ENCODE data around the gene CNTNAP2. TPM values are rescaled to one million over a fixed set of nuclear protein-coding genes. Genes with fewer than 3 reads are reported as not detected.

Gene CNTNAP2
- total RNA-seq, 2 experiments from 2014 or later = 0.28 TPM; not detected in 1

DNA sequence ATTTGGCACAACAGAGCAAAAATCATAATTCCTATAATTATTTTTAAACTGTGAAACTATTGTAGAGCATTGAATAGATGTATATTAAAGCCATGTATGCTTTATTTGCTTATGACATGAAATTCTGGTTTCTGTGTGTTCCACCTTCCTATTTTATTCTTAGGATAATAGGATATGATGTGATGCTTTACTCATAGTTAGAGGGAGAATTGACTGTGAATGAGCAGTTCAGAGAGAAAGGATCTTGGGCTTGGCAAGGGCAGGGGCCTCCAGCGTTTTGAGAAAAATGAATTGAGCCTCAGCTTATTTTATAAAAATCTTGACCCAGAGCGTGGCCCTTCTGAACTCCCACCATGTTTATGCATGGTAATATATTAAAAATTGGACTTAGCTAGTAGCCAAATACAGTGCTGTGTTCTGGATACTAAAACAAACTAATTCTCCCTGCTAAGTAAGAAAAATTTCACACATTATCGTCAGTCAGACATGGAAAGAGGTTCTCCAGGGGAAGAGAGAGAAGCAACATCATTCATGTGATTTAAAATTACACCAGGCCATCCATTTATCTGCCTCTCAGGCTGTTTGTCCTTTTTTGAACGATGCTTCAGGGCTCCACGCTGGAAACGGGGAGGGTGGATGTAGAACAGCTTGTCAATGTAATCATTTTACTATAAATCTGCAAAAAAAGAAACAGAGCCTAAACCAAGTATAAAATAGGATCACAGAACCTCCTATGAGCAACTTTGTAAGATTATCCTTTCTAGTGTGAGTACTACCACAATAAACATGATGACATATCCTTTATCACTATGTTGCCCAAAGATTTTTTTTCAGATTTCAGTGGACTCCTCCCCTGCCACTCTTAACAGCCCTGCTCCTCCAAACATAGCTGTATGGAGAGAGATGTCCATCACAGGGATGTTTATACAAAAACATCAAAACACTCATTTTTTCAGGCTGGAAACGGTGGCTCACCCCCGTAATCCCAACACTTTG is 2215.9 kb downstream of the CNTNAP2 start:
- no peak overlapping the region for H2AFZ ChIP-seq (ENCODE audit: low read length)
- intact Hi-C loops (cut with micrococcal nuclease; ENCODE audit: unreplicated experiment) = no loop called here
- CTCF ChIA-PET (ENCODE audit: unreplicated experiment) = no interaction called here
- no peak overlapping the region for H3K4me3 ChIP-seq (ENCODE audit: low read depth, low read length, poor library complexity, severe bottlenecking)
- H3K79me2 ChIP-seq (ENCODE audit: insufficient read depth, low read depth, low read length) = no peaks in the 10 kb centered on the region
- no peaks in the 10 kb centered on the region for H4K20me1 ChIP-seq (ENCODE audit: insufficient read depth, low read length)
- no peaks in the 10 kb centered on the region for H3K9me2 ChIP-seq (ENCODE audit: insufficient read depth, low read length)
- H3K4me1 ChIP-seq (ENCODE audit: insufficient read depth, low read length, poor library complexity, severe bottlenecking) = no peaks in the 10 kb centered on the region
- TF ChIP-seq EZH2phosphoT487 (IDR thresholded peaks at IDR 0.05; ENCODE audit: borderline replicate concordance, low read depth, low read length) = no peak
- no peak for TF ChIP-seq CTCF (conservative IDR thresholded peaks at IDR 0.05; ENCODE audit: low read length)
- H3K36me3 ChIP-seq (ENCODE audit: insufficient read depth, low read length) = no peaks in the 10 kb centered on the region
- H3K27ac ChIP-seq (ENCODE audit: low read depth, low read length, poor library complexity, severe bottlenecking) = no peak overlapping the region
- H3K9me3 ChIP-seq (ENCODE audit: low read length) = 0 out of 2 replicates have a peak, but pooled peaks cover 7% of the 10 kb centered on the region
- no TSS peak for BruUV-seq (replicated peaks)
- POLR2A ChIA-PET = no interaction called here
- no peak overlapping the region for H3K4me2 ChIP-seq (ENCODE audit: low read length)
- DNase-seq (ENCODE audit: low spot score) = no peak

DNA sequence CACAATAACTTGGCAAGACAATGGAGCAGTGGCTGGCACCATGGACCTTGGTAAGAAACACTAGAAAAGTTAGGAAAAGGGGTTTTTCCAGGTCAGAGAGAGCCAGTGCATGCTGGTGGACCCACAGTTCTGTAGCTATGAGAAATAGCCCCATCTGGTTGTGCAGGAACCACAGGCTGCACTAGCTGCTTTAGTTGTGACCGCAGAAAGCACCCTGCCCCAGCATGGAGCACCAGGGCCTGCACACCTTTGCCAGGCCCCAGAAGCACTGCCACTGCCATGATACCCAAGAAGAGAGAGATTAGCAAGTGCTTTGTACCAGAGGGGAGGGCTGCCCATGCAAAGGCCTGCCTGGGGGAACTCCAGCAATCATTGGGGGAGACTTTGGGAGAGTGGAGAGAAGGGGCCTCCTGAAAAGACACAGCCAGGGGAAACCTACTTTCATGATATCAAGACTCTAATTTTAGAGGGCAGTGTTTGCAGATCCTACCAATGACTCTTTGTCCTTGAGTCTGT is 2217.9 kb downstream of the CNTNAP2 start:
- H3K36me3 ChIP-seq (ENCODE audit: insufficient read depth, low read length) = no peaks in the 10 kb centered on the region
- ChIA-PET POLR2A (no interaction called here), CTCF (ENCODE audit: unreplicated experiment) (no interaction called here)
- intact Hi-C loops (cut with micrococcal nuclease; ENCODE audit: unreplicated experiment) = no loop called here
- no peaks in the 10 kb centered on the region for H4K20me1 ChIP-seq (ENCODE audit: insufficient read depth, low read length)
- H3K4me1 ChIP-seq (ENCODE audit: insufficient read depth, low read length, poor library complexity, severe bottlenecking) = no peaks in the 10 kb centered on the region
- no peaks in the 10 kb centered on the region for H3K79me2 ChIP-seq (ENCODE audit: insufficient read depth, low read depth, low read length)
- no peak overlapping the region for H3K4me2 ChIP-seq (ENCODE audit: low read length)
- no peak overlapping the region for H3K4me3 ChIP-seq (ENCODE audit: low read depth, low read length, poor library complexity, severe bottlenecking)
- BruUV-seq (replicated peaks) = no TSS peak
- H2AFZ ChIP-seq (ENCODE audit: low read length) = no peak overlapping the region
- H3K27ac ChIP-seq (ENCODE audit: low read depth, low read length, poor library complexity, severe bottlenecking) = no peak overlapping the region
- H3K9me3 ChIP-seq (ENCODE audit: low read length) = 0 out of 2 replicates have a peak, but pooled peaks cover 7% of the 10 kb centered on the region
- H3K9me2 ChIP-seq (ENCODE audit: insufficient read depth, low read length) = no peaks in the 10 kb centered on the region
- no peak for DNase-seq (ENCODE audit: low spot score)
- TF ChIP-seq CTCF (conservative IDR thresholded peaks at IDR 0.05; ENCODE audit: low read length) (no peak), EZH2phosphoT487 (IDR thresholded peaks at IDR 0.05; ENCODE audit: borderline replicate concordance, low read depth, low read length) (no peak)
